K562 (cell line): ENCODE data around the gene ATAD3C. TPM values are rescaled to one million over a fixed set of nuclear protein-coding genes. Genes with fewer than 3 reads are reported as not detected.

Experiments
- ARHGAP35 ChIP-seq: fragments of 450-650 bp; IDR thresholded peaks from 2 replicates; pipeline ENCODE4 v1.6.1; 2018; ENCODE audit not compliant: partially characterized antibody
- BCL6 ChIP-seq: fragments of 250-450 bp; sonication (Bioruptor Pico); IDR thresholded peaks from 2 replicates; pipeline ENCODE4 v1.4.0; 2020
- DDX20 ChIP-seq: fragments of 450-650 bp; IDR thresholded peaks from 2 replicates; pipeline ENCODE4 v1.6.1; 2016; ENCODE audit warnings: missing genetic modification characterization, low read depth, mild to moderate bottlenecking, missing compliant biosample characterization, moderate library complexity
- ETV5 ChIP-seq: sonication (generic); formaldehyde crosslinking; IDR thresholded peaks from 2 replicates; pipeline ENCODE4 v1.4.0; 2020; ENCODE audit warnings: low read depth, mild to moderate bottlenecking, missing genetic modification reagents
- FOXK1 ChIP-seq: sonication (generic); formaldehyde crosslinking; IDR thresholded peaks from 2 replicates; pipeline ENCODE4 v1.8.0; 2022; ENCODE audit warnings: missing genetic modification reagents, mild to moderate bottlenecking, borderline replicate concordance
- FOXP4 ChIP-seq: sonication (generic); formaldehyde crosslinking; IDR thresholded peaks from 2 replicates; pipeline ENCODE4 v1.8.0; 2022; ENCODE audit warnings: mild to moderate bottlenecking, missing genetic modification reagents, borderline replicate concordance
- HDAC6 ChIP-seq: IDR thresholded peaks from 2 replicates; pipeline ENCODE4 v1.6.1; 2012; ENCODE audit warnings: low read depth, mild to moderate bottlenecking, control low read depth, inconsistent platforms, low read length, moderate library complexity
- MEIS2 ChIP-seq: fragments of 450-650 bp; IDR thresholded peaks from 2 replicates; pipeline ENCODE4 v1.6.1; 2014; ENCODE audit warnings: mild to moderate bottlenecking; ENCODE audit not compliant: partially characterized antibody
- PHB ChIP-seq: fragments of 250-450 bp; sonication (Bioruptor Pico); IDR thresholded peaks from 2 replicates; pipeline ENCODE4 v1.5.0; 2021
- POLR2B ChIP-seq: fragments of 450-650 bp; IDR thresholded peaks from 2 replicates; pipeline ENCODE4 v1.6.1; 2018; ENCODE audit warnings: low read depth; ENCODE audit not compliant: partially characterized antibody
- PURB ChIP-seq: sonication (generic); formaldehyde crosslinking; IDR thresholded peaks from 2 replicates; pipeline ENCODE4 v1.9.0; 2021; ENCODE audit warnings: low read depth, mild to moderate bottlenecking, missing genetic modification reagents
- SMAD1 ChIP-seq: fragments of 150-350 bp; IDR thresholded peaks from 2 replicates; pipeline ENCODE4 v1.6.1; 2014; ENCODE audit warnings: low read length, low read depth; ENCODE audit not compliant: partially characterized antibody
- STAG1 ChIP-seq: sonication (generic); formaldehyde crosslinking; IDR thresholded peaks from 2 replicates; pipeline ENCODE4 v1.5.0; 2020; ENCODE audit warnings: missing genetic modification reagents, borderline replicate concordance
- ZMIZ1 ChIP-seq, 2 experiments: fragments of 150-350 bp in 1 of 2; IDR thresholded peaks; 2 replicates each; pipeline ENCODE4 v1.6.1; 2012 to 2016; ENCODE audit warnings: low read depth in 2 of 2, low read length in 2 of 2, mild to moderate bottlenecking in 1 of 2, moderate library complexity in 1 of 2
- ZNF124 ChIP-seq: sonication (generic); formaldehyde crosslinking; IDR thresholded peaks from 2 replicates; pipeline ENCODE4 v1.8.1; 2022; ENCODE audit warnings: missing genetic modification reagents
- ZNF133 ChIP-seq: fragments of 250-450 bp; sonication (Bioruptor Pico); IDR thresholded peaks from 2 replicates; pipeline ENCODE4 v1.4.0; 2020; ENCODE audit warnings: mild to moderate bottlenecking
- ZNF24 ChIP-seq: fragments of 450-650 bp; IDR thresholded peaks from 2 replicates; pipeline ENCODE4 v1.6.1; 2016
- ZNF3 ChIP-seq: fragments of 250-450 bp; sonication (Bioruptor Pico); IDR thresholded peaks from 2 replicates; pipeline ENCODE4 v1.5.0; 2021; ENCODE audit warnings: mild to moderate bottlenecking, moderate library complexity
- ZNF449 ChIP-seq: fragments of 250-450 bp; sonication (Bioruptor Pico); IDR thresholded peaks from 2 replicates; pipeline ENCODE4 v1.8.0; 2022; ENCODE audit warnings: moderate library complexity, mild to moderate bottlenecking, inconsistent platforms
- ZNF507 ChIP-seq: conservative IDR thresholded peaks from 2 replicates; pipeline ENCODE4 v1.6.1; 2017; ENCODE audit warnings: missing genetic modification characterization, missing compliant biosample characterization
- ZNF717 ChIP-seq: fragments of 250-450 bp; sonication (Bioruptor Pico); IDR thresholded peaks from 2 replicates; pipeline ENCODE4 v1.5.0; 2021
- polyA plus RNA-seq, 8 experiments: library from polyadenylated mRNA; depleted of rRNA in 4 of 8; stranded (reverse) in 5 of 8; unstranded in 3 of 8; fragments of >200 nt; fragmentation: Nextera tagmentation in 2 of 8; fragmentation: Illumina TruSeq in 1 of 8; extraction: Ambion mirVana in 2 of 8; extraction: Trizol in 1 of 8; gene quantifications; 2 replicates each; pipeline versions ENCODE4 v1.2.1 to v1.2.3, GENCODE V29; 2011 to 2014; ENCODE audit warnings: inconsistent platforms in 1 of 8, missing spikeins in 1 of 8
- total RNA-seq, 7 experiments: library from RNA; depleted of rRNA in 6 of 7; stranded (reverse); fragments of >200 nt in 6 of 7; fragmentation: Illumina TruSeq in 2 of 7; extraction: Trizol in 2 of 7; gene quantifications; 2 replicates each; pipeline versions ENCODE4 v1.2.1 to v1.2.3, GENCODE V29; 2011 to 2021; ENCODE audit warnings: low replicate concordance in 1 of 7

Gene ATAD3C
- total and polyA plus RNA-seq, 9 of the 15 experiments (the other 6 are each of a cell fraction or from before 2014, with no cell fraction given): 0.03 to 0.18 TPM; not detected in 7

GRCh38 chr1:1402072-1402900, 47.2 kb upstream of the ATAD3C start (continued):
- TF ChIP-seq ZNF3 (CRISPR knock-in tag) (no peak), FOXP4 (CRISPR knock-in tag) (no peak), ZMIZ1 (IDR thresholded peaks at IDR 0.05; ENCODE audit: low read depth in 2 of 2, low read length in 2 of 2) (0 out of 4 replicates have a peak, but pooled peaks of 1 of the 2 experiments have one; percentile 27), POLR2B (no peak), ZNF124 (no peak), DDX20 (tag) (no peak), SMAD1 (no peak), MEIS2 (no peak), PHB (CRISPR knock-in tag) (no peak), ZNF133 (CRISPR knock-in tag) (no peak), HDAC6 (no peak), ZNF717 (no peak), BCL6 (CRISPR knock-in tag) (no peak), FOXK1 (CRISPR knock-in tag) (no peak), ZNF449 (CRISPR knock-in tag) (no peak), PURB (CRISPR knock-in tag) (no peak), ETV5 (CRISPR knock-in tag) (0 out of 2 replicates have a peak, but pooled peaks have one; percentile 26), ZNF507 (no peak), ZNF24 (no peak), ARHGAP35 (no peak), STAG1 (CRISPR knock-in tag) (no peak)
